ENCODE data around the gene OR2V2. TPM values are rescaled to one million over a fixed set of nuclear protein-coding genes. Genes with fewer than 3 reads are reported as not detected.

Gene OR2V2
- total RNA-seq, 4 donors from 2014 or later = 0.08 TPM; not detected in 3

DNA sequence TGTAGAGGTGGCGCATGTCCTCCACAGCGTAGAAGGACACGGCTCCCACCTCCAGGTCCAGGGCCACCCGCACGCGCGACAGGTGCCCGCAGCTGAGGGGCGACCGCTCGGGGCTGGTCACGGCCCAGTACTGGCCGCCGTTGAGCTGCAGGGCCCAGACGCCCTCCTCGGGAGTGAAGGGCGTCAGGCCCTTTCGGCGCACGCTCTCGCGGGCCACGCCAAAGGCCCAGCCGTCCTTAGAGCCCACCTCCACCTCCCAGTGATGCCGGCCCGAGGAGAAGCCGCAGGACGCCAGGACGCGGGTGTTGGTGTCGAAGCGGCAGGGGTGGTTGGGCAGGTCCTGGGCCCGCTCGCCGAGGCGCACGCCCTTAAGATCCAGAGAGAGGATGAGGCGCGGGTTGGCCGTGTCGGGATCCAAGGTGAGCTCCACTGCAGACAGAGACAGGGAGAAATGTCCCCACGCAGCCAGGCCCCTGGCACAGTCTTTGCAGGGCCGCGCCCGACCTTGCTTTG, 47.9 kb downstream of the OR2V2 start:
- 86% methylated on average over 5 of the region's 45 CpGs; no CpG with 5 or more reads in 1 of the 2 donors for WGBS, 2 donors (ENCODE audit: low coverage in 1 of 2)
- Histone ChIP-seq H3K9me3 (no peaks in the 10 kb centered on the region), H3K36me3 (no peaks in the 10 kb centered on the region)

DNA sequence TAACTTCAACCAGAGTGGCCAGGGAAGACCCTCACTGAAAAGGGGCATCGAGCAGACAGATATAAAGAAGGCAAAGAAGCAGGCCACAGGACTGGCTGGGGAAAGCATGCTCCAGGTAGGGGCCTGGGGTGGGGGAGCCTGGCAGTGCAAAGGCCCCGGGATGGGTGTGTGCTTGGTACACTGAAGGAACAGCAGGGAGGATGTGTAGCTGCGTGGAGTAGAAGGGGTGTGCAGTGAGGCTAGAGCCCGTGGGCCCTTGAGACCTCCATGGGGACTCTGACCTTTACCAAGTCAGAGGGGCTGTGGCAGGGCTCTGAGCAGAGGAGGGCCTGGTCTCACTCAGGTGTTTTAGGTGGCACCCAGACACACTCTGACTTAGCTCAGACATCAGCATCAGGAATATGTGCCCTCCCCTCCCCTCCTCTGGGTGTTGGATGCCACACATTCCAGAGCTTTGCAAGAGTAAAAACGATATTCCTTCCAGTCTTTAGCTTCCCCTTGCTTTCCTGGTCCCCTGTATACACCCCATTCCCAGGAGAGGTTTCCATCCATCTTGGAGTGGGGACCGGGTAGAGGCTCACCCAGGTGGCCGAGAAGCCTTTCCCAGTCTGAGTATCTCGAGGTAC, 50.1 kb downstream of the OR2V2 start:
- Histone ChIP-seq H3K27me3 (no peaks in the 10 kb centered on the region), H3K4me1 (peaks cover 0 to 14% (median 4%) of the 10 kb centered on the region in 3 donors), H3K9me3 (no peaks in the 10 kb centered on the region), H3K27ac (no peak overlapping the region), H3K4me3 (no peak overlapping the region), H3K36me3 (no peaks in the 10 kb centered on the region)
- TF ChIP-seq POLR2AphosphoS5 (IDR thresholded peaks at IDR 0.05) = no peak
- TF ChIP-seq, protein P1, sequence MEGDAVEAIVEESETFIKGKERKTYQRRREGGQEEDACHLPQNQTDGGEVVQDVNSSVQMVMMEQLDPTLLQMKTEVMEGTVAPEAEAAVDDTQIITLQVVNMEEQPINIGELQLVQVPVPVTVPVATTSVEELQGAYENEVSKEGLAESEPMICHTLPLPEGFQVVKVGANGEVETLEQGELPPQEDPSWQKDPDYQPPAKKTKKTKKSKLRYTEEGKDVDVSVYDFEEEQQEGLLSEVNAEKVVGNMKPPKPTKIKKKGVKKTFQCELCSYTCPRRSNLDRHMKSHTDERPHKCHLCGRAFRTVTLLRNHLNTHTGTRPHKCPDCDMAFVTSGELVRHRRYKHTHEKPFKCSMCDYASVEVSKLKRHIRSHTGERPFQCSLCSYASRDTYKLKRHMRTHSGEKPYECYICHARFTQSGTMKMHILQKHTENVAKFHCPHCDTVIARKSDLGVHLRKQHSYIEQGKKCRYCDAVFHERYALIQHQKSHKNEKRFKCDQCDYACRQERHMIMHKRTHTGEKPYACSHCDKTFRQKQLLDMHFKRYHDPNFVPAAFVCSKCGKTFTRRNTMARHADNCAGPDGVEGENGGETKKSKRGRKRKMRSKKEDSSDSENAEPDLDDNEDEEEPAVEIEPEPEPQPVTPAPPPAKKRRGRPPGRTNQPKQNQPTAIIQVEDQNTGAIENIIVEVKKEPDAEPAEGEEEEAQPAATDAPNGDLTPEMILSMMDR (IDR thresholded peaks at IDR 0.05) = no peak
- TF ChIP-seq EP300 (IDR thresholded peaks at IDR 0.05) = no peak
- TF ChIP-seq POLR2A (IDR thresholded peaks at IDR 0.05) = no peak
- 55 to 73% methylated on average over 3 to 5 of the region's 8 CpGs for WGBS, 2 donors (ENCODE audit: low coverage in 1 of 2)
- ATAC-seq = no peak

More for the DNA sequence above, 47.9 kb downstream of the OR2V2 start:
- no peaks in the 10 kb centered on the region for H3K27me3 ChIP-seq
- no peak for ATAC-seq
- TF ChIP-seq POLR2A (IDR thresholded peaks at IDR 0.05) (no peak), POLR2AphosphoS5 (IDR thresholded peaks at IDR 0.05) (no peak), EP300 (IDR thresholded peaks at IDR 0.05) (no peak)
- TF ChIP-seq, protein P1 (IDR thresholded peaks at IDR 0.05) = no peak
- no peak overlapping the region for H3K27ac ChIP-seq
- H3K4me3 ChIP-seq = no peak overlapping the region
- peaks cover 0 to 27% (median 6%) of the 10 kb centered on the region in 3 donors for H3K4me1 ChIP-seq

DNA sequence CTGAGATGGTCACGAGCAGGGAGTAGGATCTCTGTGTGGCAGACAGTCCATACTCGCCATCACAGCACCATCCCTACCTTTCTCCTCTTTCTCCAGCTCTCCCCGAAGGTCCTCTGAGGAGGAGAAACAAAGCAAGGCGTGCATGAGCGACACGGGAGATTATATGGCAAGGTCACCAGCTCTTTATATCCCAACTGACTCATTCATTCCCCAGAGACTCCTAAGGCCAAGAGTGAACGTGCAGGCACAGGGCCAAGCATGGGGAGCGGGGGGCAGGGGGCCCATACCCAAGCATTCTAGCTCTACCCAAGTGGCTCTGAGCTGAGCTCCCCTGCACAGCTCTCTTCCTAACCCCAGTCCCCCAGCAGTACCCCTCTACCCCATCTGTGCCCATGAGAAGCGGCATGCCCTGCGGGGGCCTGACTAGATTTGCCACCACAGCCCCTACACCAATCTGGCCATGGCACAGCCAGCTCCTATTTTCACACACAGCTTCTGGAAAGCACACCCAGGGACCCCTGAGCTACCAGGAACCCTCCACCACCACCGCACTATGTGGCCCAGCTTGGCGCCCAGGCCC, 50.8 kb downstream of the OR2V2 start:
- Histone ChIP-seq H3K27ac (no peak overlapping the region), H3K9me3 (no peaks in the 10 kb centered on the region), H3K4me1 (peaks cover 0 to 7% (median 0%) of the 10 kb centered on the region in 3 donors), H3K4me3 (no peak overlapping the region), H3K36me3 (no peaks in the 10 kb centered on the region), H3K27me3 (no peaks in the 10 kb centered on the region)
- 84 to 89% methylated on average over 5 to 8 of the region's 12 CpGs for WGBS, 2 donors (ENCODE audit: low coverage in 1 of 2)
- ATAC-seq = no peak
- no peak for TF ChIP-seq POLR2AphosphoS5 (IDR thresholded peaks at IDR 0.05)
- TF ChIP-seq POLR2A (IDR thresholded peaks at IDR 0.05) = no peak
- TF ChIP-seq EP300 (IDR thresholded peaks at IDR 0.05) = no peak
- TF ChIP-seq, protein P1 (IDR thresholded peaks at IDR 0.05) = no peak

DNA sequence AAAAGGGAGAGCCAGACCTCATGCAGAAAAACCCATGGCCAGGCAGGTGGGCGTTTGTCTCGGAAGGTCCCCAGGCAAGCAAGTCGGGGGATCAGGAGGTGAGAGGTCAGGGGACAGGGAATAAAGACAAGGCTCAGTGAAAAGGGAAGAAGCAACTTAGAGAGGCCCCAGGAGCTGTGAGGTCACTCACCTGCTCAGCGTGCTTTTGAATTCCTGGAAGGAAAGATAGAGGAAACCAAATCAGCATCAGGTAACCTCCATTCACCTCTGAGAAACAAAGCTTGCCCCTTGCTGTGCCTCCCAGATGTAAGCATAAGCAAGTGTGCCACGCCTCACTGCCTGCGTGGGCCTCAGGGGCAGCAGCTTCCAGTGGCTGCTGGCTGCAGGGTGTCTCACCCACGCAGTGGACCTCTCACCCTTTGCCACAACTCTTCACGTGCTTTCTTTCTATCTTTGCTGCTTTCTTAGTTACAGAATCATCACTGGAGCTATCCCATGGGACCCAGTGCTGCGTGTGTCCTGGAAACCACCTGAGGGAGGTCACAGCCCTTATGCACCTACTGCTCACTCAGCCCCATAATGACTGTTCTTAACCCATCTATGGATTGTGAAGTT, 51.6 kb downstream of the OR2V2 start:
- no peaks in the 10 kb centered on the region for H3K9me3 ChIP-seq
- H3K36me3 ChIP-seq = no peaks in the 10 kb centered on the region
- H3K4me1 ChIP-seq = peaks cover 0 to 12% (median 0%) of the 10 kb centered on the region in 3 donors
- TF ChIP-seq POLR2AphosphoS5 (IDR thresholded peaks at IDR 0.05) (no peak), EP300 (IDR thresholded peaks at IDR 0.05) (no peak), POLR2A (IDR thresholded peaks at IDR 0.05) (no peak)
- TF ChIP-seq, protein P1 (IDR thresholded peaks at IDR 0.05) = no peak
- H3K27me3 ChIP-seq = no peaks in the 10 kb centered on the region
- no peak for ATAC-seq
- no peak overlapping the region for H3K4me3 ChIP-seq
- no peak overlapping the region for H3K27ac ChIP-seq
- WGBS, 2 donors (ENCODE audit: low coverage in 1 of 2) = 66 to 80% methylated on average over 1 to 7 of the region's 9 CpGs

Data from gastroesophageal sphincter (tissue), 4 donors.